Calu3 (cell line): ENCODE measurements around the gene WNT7A. TPM values are rescaled to one million over a fixed set of nuclear protein-coding genes. Genes with fewer than 3 reads are reported as not detected.

Experiments used
- BruUV-seq: library from RNA; stranded (reverse); fragments of 400-500 nt; replicated peaks from 2 replicates; lab custom pipeline; 2021; lab: Mats Ljungman, UMichigan
- CTCF ChIA-PET: fragments of 300-600 bp; sonication (Branson Sonifier 250); formaldehyde crosslinking; loops from one replicate; lab custom pipeline; 2022; ENCODE audit warnings: antibody characterized with exemption; lab: Charles Lee
- DNase-seq: peaks from one replicate; pipeline ENCODE4 v3.0.0; 2022
- H3K27ac Mint-ChIP-seq: one replicate; pipeline ENCODE4 v1.8.0; 2022; ENCODE audit warnings: mixed read lengths; ENCODE audit not compliant: unreplicated experiment
- H3K27me3 Mint-ChIP-seq: one replicate; pipeline ENCODE4 v1.8.0; 2022; ENCODE audit warnings: mixed read lengths; ENCODE audit not compliant: unreplicated experiment
- H3K36me3 Mint-ChIP-seq: one replicate; pipeline ENCODE4 v1.8.0; 2022; ENCODE audit warnings: mild to moderate bottlenecking, moderate library complexity, mixed read lengths; ENCODE audit not compliant: insufficient read depth, unreplicated experiment
- H3K4me1 Mint-ChIP-seq: one replicate; pipeline ENCODE4 v1.8.0; 2022; ENCODE audit warnings: mild to moderate bottlenecking, low read depth, mixed read lengths; ENCODE audit not compliant: unreplicated experiment
- H3K4me3 Mint-ChIP-seq: one replicate; pipeline ENCODE4 v1.8.0; 2022; ENCODE audit warnings: mild to moderate bottlenecking, low read depth, moderate library complexity, mixed read lengths; ENCODE audit not compliant: unreplicated experiment
- H3K9me3 Mint-ChIP-seq: one replicate; pipeline ENCODE4 v1.8.0; 2022; ENCODE audit warnings: low read depth, mixed read lengths; ENCODE audit not compliant: unreplicated experiment
- CTCF ChIP-seq: fragments of 200-600 bp; IDR thresholded peaks from one replicate; pipeline ENCODE4 v1.8.0; 2022; ENCODE audit warnings: antibody characterized with exemption; ENCODE audit not compliant: unreplicated experiment
- intact Hi-C: fragments of 100-400 bp; cut with micrococcal nuclease; formaldehyde crosslinking; loops from one replicate; pipeline ENCODE4 v1.10.0; 2022; ENCODE audit not compliant: unreplicated experiment
- total RNA-seq: library from RNA; stranded (reverse); gene quantifications from 2 replicates; pipeline ENCODE4 v1.2.3, GENCODE V29; 2022

Gene WNT7A
- total RNA-seq, 1 experiment from 2014 or later = 3.5 TPM

DNA sequence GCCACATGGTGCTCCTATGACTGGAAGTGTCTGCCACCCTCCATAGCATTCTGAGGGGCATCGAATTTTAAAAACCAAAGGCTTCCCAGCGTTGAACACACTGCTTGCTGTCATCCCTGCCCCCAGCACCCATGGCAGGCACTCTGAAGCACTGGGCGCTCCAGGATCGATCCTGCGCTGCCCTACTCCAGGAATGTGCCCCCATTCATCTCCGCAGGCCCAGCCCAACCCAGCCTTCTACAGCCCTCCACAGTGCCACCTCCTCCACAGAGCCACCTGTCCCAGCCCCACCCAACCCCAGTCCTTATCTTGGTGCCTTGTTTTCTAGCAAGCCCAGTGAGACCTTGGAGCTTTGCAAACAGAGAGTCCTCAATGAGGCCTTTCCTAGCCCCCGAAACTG, 52.2 kb downstream of the WNT7A start:
- Mint-ChIP-seq H3K27ac (no peak overlapping the region), H3K9me3 (no peaks in the 10 kb centered on the region), H3K27me3 (peaks cover 11% of the 10 kb centered on the region), H3K36me3 (no peaks in the 10 kb centered on the region), H3K4me1 (peaks cover 8% of the 10 kb centered on the region), H3K4me3 (no peak overlapping the region)
- no peak for DNase-seq
- intact Hi-C loops = no loop called here
- no peak for TF ChIP-seq CTCF
- BruUV-seq = no TSS peak
- CTCF ChIA-PET = interaction anchor here (1.0 to 1.2 kb wide), 2 partner anchors 26 to 53 kb away, joined by 4 read pairs; partner anchors contain the start of gene WNT7A

DNA sequence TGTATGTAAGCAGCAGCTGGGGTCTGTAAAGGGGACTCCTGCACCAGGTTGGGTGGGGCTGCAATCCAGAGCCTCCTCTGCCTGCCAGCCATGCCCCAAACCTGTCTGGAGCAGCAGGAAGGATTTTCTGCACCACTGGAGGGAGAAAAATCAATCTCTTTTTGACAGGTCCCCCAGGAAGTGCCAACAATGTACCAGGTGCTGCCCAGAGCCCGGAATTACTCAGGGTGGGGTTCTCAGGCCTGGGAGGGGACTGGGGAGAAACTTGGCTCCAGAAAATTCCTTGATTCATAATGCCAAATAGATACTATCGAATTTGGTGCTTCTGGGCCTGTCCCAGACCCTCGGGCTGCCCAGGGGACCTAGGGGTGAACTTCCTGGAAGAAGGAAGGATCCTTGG, 52.6 kb downstream of the WNT7A start:
- no peak overlapping the region for H3K27ac Mint-ChIP-seq
- intact Hi-C loops = no loop called here
- peaks cover 6% of the 10 kb centered on the region for H3K27me3 Mint-ChIP-seq
- no TSS peak for BruUV-seq
- no peak for DNase-seq
- H3K4me3 Mint-ChIP-seq = no peak overlapping the region
- H3K36me3 Mint-ChIP-seq = no peaks in the 10 kb centered on the region
- peaks cover 8% of the 10 kb centered on the region for H3K4me1 Mint-ChIP-seq
- CTCF ChIA-PET = interaction anchor here (1.0 to 1.2 kb wide), 2 partner anchors 26 to 53 kb away, joined by 4 read pairs; partner anchors contain the start of gene WNT7A
- no peak for TF ChIP-seq CTCF
- no peaks in the 10 kb centered on the region for H3K9me3 Mint-ChIP-seq

- H3K36me3 Mint-ChIP-seq = no peaks in the 10 kb centered on the region
- DNase-seq = no peak
- no peak overlapping the region for H3K4me3 Mint-ChIP-seq
- intact Hi-C loops = no loop called here
- BruUV-seq = no TSS peak
- H3K4me1 Mint-ChIP-seq = peaks cover 8% of the 10 kb centered on the region
- no peak for TF ChIP-seq CTCF
- no peak overlapping the region for H3K27ac Mint-ChIP-seq
- peaks cover under 1% of the 10 kb centered on the region for H3K27me3 Mint-ChIP-seq
- CTCF ChIA-PET = interaction anchor here (1.0 to 1.2 kb wide), 2 partner anchors 25 to 54 kb away, joined by 4 read pairs; partner anchors contain the start of gene WNT7A
- no peaks in the 10 kb centered on the region for H3K9me3 Mint-ChIP-seq
Observed at GRCh38 chr3:13826672-13827071, 53.2 kb downstream of the WNT7A start.

GRCh38 chr3:13825821-13826220, 54.0 kb downstream of the WNT7A start:
- no peak overlapping the region for H3K4me3 Mint-ChIP-seq
- no peak for DNase-seq
- TF ChIP-seq CTCF = no peak
- no TSS peak for BruUV-seq
- H3K4me1 Mint-ChIP-seq = peaks cover 8% of the 10 kb centered on the region
- CTCF ChIA-PET = interaction anchor here (0.7 to 1.4 kb wide), 2 partner anchors 55 to 194 kb away, joined by 3 to 4 read pairs; no protein-coding TSS in a partner anchor
- no peaks in the 10 kb centered on the region for H3K9me3 Mint-ChIP-seq
- no peaks in the 10 kb centered on the region for H3K36me3 Mint-ChIP-seq
- H3K27ac Mint-ChIP-seq = no peak overlapping the region
- no peaks in the 10 kb centered on the region for H3K27me3 Mint-ChIP-seq
- intact Hi-C loops = no loop called here
